HG02852 (cell line): ENCODE data around the gene SMARCAL1.

Source experiments
- ATAC-seq: cut with Tn5 transposase; IDR thresholded peaks from one replicate; pipeline ENCODE4 v1.9.1; 2021; ENCODE audit warnings: mild to moderate bottlenecking, moderate library complexity; ENCODE audit not compliant: unreplicated experiment

The SMARCAL1 gene

DNA sequence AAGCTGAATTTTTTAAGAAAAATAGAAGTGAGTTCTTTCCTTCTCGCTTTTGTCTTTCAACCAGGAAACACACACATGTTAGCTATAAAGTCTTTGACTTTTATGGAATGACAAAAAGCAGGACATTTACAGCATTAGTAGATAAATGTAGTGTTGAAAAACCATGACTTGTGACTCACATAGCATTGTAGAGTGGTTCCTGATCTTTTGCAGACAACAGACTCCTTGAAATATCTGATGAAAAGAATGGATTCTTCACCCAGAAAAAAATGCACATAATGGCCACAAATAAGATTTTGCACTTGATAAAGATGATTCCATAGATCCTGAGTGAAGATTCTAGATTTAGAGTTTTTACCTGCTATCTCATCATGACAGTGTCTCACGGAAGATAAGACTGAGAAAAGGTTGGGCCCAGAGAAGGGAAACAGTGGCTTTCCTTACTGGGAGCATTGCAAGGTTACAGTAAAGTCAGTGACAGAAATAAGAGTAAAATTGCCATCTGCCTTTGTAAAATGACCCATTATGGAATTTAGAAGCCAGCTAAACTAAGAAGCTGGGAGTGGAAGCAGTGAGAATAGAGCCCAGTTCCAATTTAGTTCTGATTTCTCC is 14.0 kb downstream of the SMARCAL1 start:
- no peak for ATAC-seq

- ATAC-seq: no peak
Observed at GRCh38 chr2:216426938-216427337, 14.7 kb downstream of the SMARCAL1 start.

DNA sequence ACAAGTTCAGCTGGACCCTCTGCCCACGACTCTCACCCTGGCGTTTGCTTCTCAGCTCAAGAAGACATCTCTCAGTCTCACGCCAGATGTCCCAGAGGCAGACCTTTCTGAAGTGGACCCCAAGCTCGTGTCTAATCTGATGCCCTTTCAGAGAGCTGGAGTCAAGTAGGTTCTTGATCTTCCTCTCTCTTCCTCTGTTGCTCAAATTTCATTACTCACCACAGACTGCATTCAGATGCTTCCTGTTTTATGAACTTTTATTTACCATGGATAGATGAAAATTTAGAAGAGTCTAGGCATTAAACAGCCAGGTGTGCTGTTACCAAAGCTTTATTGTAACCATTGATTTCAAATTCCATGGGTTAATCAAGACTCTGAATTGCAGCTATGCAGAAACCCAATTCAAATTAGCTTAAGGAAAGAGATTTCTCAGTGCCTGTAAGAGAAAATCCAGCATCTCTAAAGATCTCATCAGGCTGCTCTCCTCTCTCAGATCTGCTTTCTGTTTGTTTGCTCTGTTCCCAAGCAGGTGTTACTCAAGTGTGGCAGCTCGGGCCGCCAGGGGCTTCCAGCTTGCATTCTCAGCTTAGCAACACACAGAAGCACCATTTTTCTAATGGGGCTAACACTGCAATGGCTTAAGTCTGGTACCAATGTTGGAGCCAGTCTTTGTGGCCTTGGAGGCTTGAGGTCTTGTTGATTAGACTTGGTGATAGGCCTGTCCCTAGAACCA is 16.5 kb downstream of the SMARCAL1 start:
- no peak for ATAC-seq

- ATAC-seq: no peak
Observed at GRCh38 chr2:216429428-216429827, 17.1 kb downstream of the SMARCAL1 start.

GRCh38 chr2:216430811-216431530 is 18.7 kb downstream of the SMARCAL1 start:
- ATAC-seq: no peak

- ATAC-seq: no peak
Observed at GRCh38 chr2:216431531-216431856, 19.2 kb downstream of the SMARCAL1 start.

DNA sequence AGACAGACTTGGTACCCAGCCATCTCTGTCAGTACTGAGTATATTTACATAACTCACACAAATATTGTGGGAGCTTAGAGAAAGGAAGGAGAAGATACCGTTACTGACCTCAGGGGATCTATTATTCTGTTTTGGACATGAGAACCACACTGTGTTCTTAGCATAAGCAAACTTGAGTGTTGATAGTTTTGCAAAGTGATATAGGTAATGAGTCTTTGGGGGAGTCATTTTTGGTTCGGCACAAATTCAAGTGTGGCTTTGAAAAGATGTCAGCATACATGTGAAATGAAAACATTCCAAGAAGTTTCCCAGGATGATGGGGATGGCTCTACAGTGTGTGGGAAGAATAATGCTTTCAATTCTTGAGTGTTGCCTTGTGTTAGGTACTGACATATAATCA is 24.1 kb downstream of the SMARCAL1 start:
- ATAC-seq: no peak

- ATAC-seq: no peak
Observed at GRCh38 chr2:216441308-216442010, 29.2 kb downstream of the SMARCAL1 start.

GRCh38 chr2:216445501-216445900 is 33.2 kb downstream of the SMARCAL1 start:
- no peak for ATAC-seq

DNA sequence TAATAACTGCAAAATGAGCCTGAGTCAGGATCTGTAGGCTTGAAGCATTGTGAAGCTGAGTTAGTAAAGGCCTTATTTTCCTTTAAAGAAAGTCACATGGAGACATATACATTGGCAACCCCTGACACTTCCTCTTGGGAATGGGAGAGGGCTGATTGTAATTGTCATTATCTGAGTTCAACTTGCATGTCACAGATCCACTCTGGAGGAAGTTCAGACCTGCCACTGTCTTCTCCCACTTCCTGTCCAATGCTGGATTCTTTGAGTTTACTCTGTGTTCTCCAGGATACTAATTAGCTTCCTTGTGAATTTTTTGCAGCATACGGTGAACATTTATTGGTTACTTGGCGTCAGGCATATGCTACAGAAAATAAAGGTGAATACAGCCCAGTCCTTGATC is 34.1 kb downstream of the SMARCAL1 start:
- ATAC-seq: no peak

- no peak for ATAC-seq
Observed at GRCh38 chr2:216447293-216447692, 35.0 kb downstream of the SMARCAL1 start.

GRCh38 chr2:216448829-216449228 is 36.5 kb downstream of the SMARCAL1 start:
- no peak for ATAC-seq

GRCh38 chr2:216450346-216450745 is 38.1 kb downstream of the SMARCAL1 start:
- no peak for ATAC-seq

DNA sequence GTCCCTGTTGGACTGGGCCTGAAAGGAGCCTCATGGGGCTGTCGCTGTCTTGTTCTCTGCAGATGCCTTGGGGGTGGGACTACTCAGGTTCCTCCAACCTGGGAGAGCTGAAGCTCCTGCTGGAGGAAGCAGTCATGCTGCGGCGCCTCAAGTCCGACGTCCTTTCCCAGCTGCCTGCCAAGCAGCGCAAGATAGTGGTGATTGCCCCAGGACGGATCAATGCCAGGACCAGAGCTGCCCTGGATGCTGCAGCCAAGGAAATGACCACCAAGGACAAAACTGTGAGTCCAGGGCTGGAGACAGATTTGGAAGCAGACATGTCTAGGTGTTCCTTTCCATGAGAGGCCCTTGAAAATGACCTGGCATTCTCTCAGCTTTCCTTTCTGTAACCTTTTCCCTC is 38.5 kb downstream of the SMARCAL1 start:
- no peak for ATAC-seq

- ATAC-seq: no peak
Observed at GRCh38 chr2:216453955-216454614, 41.8 kb downstream of the SMARCAL1 start.

DNA sequence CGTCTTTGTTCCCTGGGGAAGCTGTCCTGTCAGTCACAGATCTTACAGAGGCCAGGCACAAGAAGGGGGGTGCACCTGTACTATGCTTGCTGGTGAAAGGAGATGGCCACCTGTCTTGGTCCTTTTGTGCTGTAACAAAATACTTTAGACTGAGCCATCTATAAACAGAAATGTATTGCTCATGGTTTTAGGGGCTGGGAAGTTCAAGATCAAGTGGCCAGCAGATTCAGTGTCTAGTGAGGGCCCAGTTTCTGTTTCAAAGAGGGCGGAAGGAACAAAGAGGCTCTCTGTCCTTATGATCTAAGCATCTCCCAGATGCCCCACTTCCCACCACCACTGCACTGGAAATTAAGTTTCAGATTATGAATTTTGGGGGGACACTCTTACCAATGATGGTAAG is 50.9 kb downstream of the SMARCAL1 start:
- no peak for ATAC-seq

GRCh38 chr2:216464104-216464720 is 51.9 kb downstream of the SMARCAL1 start:
- ATAC-seq: no peak

DNA sequence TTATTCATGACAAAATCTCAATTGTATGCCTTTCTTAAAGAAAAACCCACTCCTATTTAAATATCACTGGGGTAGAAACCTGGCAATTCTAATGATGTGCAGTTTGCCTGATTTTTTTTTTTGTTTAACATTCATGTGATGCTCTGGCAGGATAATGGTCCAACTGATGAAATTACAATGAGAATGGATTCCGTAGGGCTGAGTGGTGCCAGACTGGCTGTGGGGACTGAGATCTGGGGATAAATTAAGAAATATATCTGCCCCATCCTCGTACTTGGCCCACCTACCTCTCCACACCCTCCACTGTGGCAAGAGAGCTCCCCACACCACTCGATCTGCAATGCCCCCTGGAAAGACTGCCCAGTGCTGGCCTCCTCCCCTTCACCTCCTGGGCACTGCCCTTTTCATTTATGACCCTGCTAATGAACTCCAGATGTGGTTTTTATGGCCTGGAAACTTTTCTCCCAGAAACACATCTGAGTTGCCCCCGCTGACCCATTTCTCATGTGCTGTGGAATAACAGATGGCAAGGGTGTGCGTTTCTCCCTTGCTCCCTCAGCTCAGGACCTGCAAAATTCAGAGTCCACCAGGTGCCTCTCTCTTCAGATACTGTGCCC is 53.4 kb downstream of the SMARCAL1 start:
- no peak for ATAC-seq

- no peak for ATAC-seq
Observed at GRCh38 chr2:216467845-216468244, 55.6 kb downstream of the SMARCAL1 start.

DNA sequence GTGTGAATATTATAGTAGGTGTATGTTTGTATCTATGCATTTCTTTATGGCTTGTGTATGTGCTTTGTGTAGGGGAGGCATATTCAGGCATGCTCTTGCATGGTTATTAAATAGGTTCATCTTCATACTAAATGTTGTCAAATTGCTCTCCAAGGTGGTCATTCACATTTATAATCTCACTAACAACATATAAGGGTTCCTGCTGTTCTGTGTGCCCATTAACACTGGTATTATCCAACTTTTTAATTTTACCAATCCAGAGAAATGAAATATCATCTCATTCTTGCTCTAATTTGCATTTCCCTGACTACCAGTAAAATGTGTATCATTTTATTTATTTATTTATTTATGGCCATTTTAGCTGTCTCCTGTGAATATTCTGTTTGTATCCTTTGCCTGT is 57.4 kb downstream of the SMARCAL1 start:
- ATAC-seq: no peak
